K562 (cell line): ENCODE data around the gene AMBP.

Experiments used
- GABPA ChIP-seq: fragments of 200-800 bp; sonication (Bioruptor generic); conservative IDR thresholded peaks from 2 replicates; pipeline ENCODE4 v1.6.1; 2016; ENCODE audit warnings: low read depth, missing genetic modification characterization, missing compliant biosample characterization
- POLR2A ChIP-seq: fragments of 450-650 bp; conservative IDR thresholded peaks from 2 replicates; pipeline ENCODE4 v1.6.1; 2016
- SMAD1 ChIP-seq: fragments of 150-350 bp; IDR thresholded peaks from 2 replicates; pipeline ENCODE4 v1.6.1; 2014; ENCODE audit warnings: low read length, low read depth; ENCODE audit not compliant: partially characterized antibody
- SP1 ChIP-seq: sonication (generic); formaldehyde crosslinking; IDR thresholded peaks from 2 replicates; pipeline ENCODE4 v1.8.1; 2022; ENCODE audit warnings: mild to moderate bottlenecking, missing genetic modification reagents
- ZNF644 ChIP-seq: fragments of 200-800 bp; sonication (Bioruptor generic); IDR thresholded peaks from 2 replicates; pipeline ENCODE4 v1.6.1; 2016; ENCODE audit warnings: low read depth, missing genetic modification characterization, missing compliant biosample characterization
- TF ChIP-seq, protein P1 (sequence below), 2 experiments: fragments of 200-800 bp in 1 of 2; sonication (Bioruptor generic) in 1 of 2; sonication (generic) in 1 of 2; formaldehyde crosslinking in 1 of 2; IDR thresholded peaks in 1 of 2; conservative IDR thresholded peaks in 1 of 2; 2 replicates each; pipeline versions ENCODE4 v1.5.0 to v1.6.1; 2016 to 2020; ENCODE audit warnings: missing compliant biosample characterization in 1 of 2, missing genetic modification characterization in 1 of 2, missing genetic modification reagents in 1 of 2

DNA sequence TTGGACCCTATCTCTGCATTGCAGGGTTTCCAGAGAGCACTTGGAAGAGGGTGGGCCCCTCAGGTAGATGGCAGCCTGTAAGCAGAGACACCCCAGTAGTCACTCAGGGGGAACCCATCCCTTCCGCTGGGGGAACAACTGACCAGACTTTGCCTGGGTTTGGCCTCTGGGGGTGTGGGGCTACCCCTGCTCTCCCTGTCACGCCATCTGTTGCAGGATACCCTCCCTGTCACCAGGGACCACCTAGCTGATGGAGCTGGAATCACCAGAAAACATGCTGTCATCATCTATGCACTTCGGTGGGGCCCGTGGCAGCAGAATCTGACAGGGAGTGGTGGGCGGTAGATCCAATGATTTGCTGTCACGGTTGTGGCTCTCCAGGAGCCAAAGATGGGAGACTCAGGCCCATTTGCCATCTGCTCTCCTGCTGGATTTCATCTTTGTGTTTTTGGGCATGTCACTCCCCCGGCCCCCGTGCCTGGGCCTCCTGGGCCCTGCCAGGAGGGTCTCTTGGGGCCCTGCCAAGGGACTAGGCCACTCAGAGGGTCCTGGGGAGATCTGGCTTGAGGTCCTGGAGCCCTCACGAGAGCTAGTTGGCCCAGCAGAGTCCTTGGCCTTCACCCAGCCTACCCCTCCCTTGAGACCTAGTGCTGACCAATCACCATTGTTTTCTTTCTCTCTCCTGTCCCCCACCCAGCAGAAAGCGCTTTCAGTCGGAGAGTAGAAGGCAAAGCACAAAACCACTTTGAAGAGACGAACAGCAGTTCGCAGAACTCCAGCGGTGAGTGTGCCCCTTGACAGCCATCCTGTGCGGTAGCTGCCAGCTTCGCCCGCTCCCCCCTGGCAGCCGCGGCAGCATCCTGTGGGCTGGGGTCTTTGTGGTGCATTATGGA lies 45.9 kb downstream of the AMBP start:
- TF ChIP-seq ZNF644 (tag) (no peak), SMAD1 (no peak), GABPA (tag) (no peak), POLR2A (no peak), SP1 (CRISPR knock-in tag) (no peak)
- TF ChIP-seq, protein P1, sequence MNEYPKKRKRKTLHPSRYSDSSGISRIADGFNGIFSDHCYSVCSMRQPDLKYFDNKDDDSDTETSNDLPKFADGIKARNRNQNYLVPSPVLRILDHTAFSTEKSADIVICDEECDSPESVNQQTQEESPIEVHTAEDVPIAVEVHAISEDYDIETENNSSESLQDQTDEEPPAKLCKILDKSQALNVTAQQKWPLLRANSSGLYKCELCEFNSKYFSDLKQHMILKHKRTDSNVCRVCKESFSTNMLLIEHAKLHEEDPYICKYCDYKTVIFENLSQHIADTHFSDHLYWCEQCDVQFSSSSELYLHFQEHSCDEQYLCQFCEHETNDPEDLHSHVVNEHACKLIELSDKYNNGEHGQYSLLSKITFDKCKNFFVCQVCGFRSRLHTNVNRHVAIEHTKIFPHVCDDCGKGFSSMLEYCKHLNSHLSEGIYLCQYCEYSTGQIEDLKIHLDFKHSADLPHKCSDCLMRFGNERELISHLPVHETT (CRISPR knock-in tag; conservative IDR thresholded peaks at IDR 0.05 in 1 of 2, IDR thresholded peaks at IDR 0.05 in 1 of 2), result no peak
